Pancreas (tissue), 10 donors: ENCODE measurements around the gene AKAP8. TPM values are rescaled to one million over a fixed set of nuclear protein-coding genes. Genes with fewer than 3 reads are reported as not detected.

Source experiments
- ATAC-seq, 4 donors: fragments of 200-7000 bp; cut with Tn5 transposase; one replicate each; pipeline versions ENCODE4 v1.8.0 to v1.9.1; 2020; ENCODE audit warnings: mild to moderate bottlenecking in 4 of 4, moderate library complexity in 4 of 4
- DNase-seq, 6 donors: peaks; one replicate each; pipeline ENCODE4 v3.0.0-alpha.2; 2020
- FAIRE-seq: peaks from 2 replicates; lab custom pipeline; 2012; peaks lifted over from hg19 to GRCh38; lab: Jason Lieb, UNC
- H3K27ac ChIP-seq, 4 donors: fragments of 200-600 bp; sonication (generic); 1 replicate in 3 of 4; 2 replicates in 1 of 4; pipeline versions ENCODE4 v1.5.0 to v1.8.0; 2020
- H3K27me3 ChIP-seq, 4 donors: fragments of 200-600 bp; one replicate each; pipeline ENCODE4 v1.8.0; 2021
- H3K36me3 ChIP-seq, 3 donors: fragments of 200-600 bp; sonication (generic) in 1 of 3; one replicate each; pipeline versions ENCODE4 v1.5.0 to v1.8.0; 2020 to 2021
- H3K4me1 ChIP-seq, 3 donors: fragments of 200-600 bp; one replicate each; pipeline ENCODE4 v1.8.0; 2021
- H3K4me3 ChIP-seq, 4 donors: fragments of 200-600 bp; sonication (generic) in 2 of 4; one replicate each; pipeline versions ENCODE4 v1.5.0 to v1.8.0; 2020 to 2021
- H3K9me3 ChIP-seq, 4 donors: fragments of 200-600 bp; one replicate each; pipeline ENCODE4 v1.8.0; 2021
- WGBS, 2 donors: extraction: QIAGEN DNeasy Blood & Tissue Kit; methylation state at CpG; one replicate each; pipeline ENCODE4 v1.1.7; 2013; 5-methylcytosine and 5-hydroxymethylcytosine counted together
- intact Hi-C, 3 donors: fragments of 100-400 bp; cut with DNase I; formaldehyde crosslinking; loops; one replicate each; pipeline versions ENCODE4 v1.11.1 to v1.14.2; 2022
- polyA plus RNA-seq, 2 donors: library from polyadenylated mRNA; stranded (reverse); fragments of 200-250 nt; gene quantifications; one replicate each; pipeline ENCODE4 v1.2.3, GENCODE V29; 2013
- total RNA-seq, 6 donors: library from RNA; stranded (reverse); fragmentation: NEBNext Ultra II Directional in 4 of 6; extraction: Animal tissue kit (Norgen Biotek cat#: 25700) in 4 of 6; gene quantifications; one replicate each; pipeline versions ENCODE4 v1.2.1 to v1.2.4, GENCODE V29; 2021 to 2023
- TF ChIP-seq, protein P1 (sequence below), 4 donors: fragments of 200-600 bp; sonication (generic) in 3 of 4; IDR thresholded peaks; one replicate each; pipeline versions ENCODE4 v1.5.0 to v1.8.0; 2021; ENCODE audit warnings: antibody characterized with exemption in 4 of 4
- donor health status: healthy with polysubstance abuse.
- donor health status: DM: no; HTN: no; CAD: no; lungs with moderate emphysema.
- donor health status: DM: no; HTN: no; CAD: no.
- donor health status: control.
- donor health status: control.
- donor health status: Bipolar disorder and iron deficiency.
- donor health status: DM: yes; HTN: yes; CAD: no.
- donor health status: DM: no; HTN: no; CAD: no.
- donor health status: DM: no; HTN: no; CAD: no.
- donor health status: DM: yes; HTN: yes; CAD: no.

Gene AKAP8
- total and polyA plus RNA-seq, 8 donors: 14.7 to 25.9 (median 17.6) TPM

DNA sequence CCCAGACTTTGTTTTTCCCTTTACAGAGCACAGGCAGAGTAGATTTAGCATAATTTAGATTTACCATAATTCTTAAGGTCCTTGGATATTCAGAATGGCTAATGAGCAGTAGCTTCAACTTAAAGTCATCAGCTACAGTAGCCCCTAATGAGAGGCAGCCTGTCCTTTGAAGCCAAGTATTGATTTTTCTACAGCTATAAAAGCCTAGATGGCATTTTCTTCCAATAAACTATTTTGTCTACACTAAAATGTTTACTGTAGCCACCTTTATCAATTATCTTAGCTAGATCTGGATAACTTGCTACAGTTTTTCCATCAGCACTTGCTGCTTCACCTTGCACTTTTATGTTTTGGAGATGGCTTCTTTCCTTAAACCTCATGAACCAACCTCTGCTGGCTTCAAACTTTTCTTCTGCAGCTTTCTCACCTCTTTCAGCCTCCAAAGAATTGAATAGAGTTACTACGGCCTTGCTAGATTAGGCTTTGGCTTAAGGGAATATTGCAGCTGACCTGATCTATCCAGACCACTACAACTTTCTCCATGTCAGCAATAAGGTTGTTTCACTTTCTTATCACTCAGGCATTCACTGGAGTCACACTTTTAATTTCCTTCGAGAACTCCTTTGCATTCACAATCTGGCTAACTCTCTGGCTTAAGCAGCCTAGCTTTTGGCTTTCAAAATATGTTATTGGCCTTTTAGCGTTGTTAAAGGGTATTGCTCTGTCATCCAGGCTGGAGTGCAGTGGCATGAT is 73.8 kb downstream of the AKAP8 start:
- ATAC-seq (no peak), FAIRE-seq (no peak), DNase-seq (no peak)
- intact Hi-C loops: no loop called here
- 37 to 39% methylated on average over 3 of the region's 3 CpGs for WGBS, 2 donors
- Histone ChIP-seq H3K4me3 (no peak overlapping the region), H3K9me3 (no peaks in the 10 kb centered on the region), H3K27ac (no peak overlapping the region), H3K4me1 (peaks cover 14 to 51% (median 15%) of the 10 kb centered on the region in 3 donors), H3K36me3 (no peaks in the 10 kb centered on the region), H3K27me3 (no peaks in the 10 kb centered on the region)
- TF ChIP-seq, protein P1, sequence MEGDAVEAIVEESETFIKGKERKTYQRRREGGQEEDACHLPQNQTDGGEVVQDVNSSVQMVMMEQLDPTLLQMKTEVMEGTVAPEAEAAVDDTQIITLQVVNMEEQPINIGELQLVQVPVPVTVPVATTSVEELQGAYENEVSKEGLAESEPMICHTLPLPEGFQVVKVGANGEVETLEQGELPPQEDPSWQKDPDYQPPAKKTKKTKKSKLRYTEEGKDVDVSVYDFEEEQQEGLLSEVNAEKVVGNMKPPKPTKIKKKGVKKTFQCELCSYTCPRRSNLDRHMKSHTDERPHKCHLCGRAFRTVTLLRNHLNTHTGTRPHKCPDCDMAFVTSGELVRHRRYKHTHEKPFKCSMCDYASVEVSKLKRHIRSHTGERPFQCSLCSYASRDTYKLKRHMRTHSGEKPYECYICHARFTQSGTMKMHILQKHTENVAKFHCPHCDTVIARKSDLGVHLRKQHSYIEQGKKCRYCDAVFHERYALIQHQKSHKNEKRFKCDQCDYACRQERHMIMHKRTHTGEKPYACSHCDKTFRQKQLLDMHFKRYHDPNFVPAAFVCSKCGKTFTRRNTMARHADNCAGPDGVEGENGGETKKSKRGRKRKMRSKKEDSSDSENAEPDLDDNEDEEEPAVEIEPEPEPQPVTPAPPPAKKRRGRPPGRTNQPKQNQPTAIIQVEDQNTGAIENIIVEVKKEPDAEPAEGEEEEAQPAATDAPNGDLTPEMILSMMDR (IDR thresholded peaks at IDR 0.05): no peak

DNA sequence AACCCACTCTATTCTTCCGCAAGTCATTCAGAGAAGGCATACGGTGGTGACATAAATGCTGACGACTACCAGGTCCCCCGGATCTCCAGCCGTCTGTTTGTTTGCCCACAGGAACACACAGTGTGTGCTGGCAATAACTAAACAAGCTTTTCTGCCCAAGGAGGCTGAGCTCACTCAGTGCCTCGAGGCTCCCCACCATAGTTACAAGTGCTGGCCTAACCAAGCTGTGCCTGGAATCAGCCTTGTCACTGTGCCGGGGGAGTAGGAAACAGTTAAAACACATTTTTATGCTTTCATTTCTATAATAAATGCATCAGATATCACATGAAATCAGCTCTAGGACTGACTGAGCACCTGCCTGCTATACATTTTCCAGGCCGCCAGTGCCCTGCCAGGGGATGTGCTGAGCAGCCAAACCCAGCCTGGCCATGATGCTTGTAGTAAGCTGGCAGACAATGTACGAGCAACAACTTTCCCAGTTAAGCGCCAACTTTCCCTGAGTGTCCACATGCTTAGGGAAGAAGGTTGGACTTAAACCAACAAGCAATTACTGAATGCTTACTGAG is 75.4 kb downstream of the AKAP8 start:
- Histone ChIP-seq H3K27ac (no peak overlapping the region), H3K27me3 (no peaks in the 10 kb centered on the region), H3K36me3 (no peaks in the 10 kb centered on the region), H3K4me3 (no peak overlapping the region), H3K9me3 (no peaks in the 10 kb centered on the region), H3K4me1 (peaks cover 14 to 51% (median 15%) of the 10 kb centered on the region in 3 donors)
- intact Hi-C loops: no loop called here
- TF ChIP-seq, protein P1 (IDR thresholded peaks at IDR 0.05): no peak
- 45 to 50% methylated on average over 10 of the region's 10 CpGs for WGBS, 2 donors
- ATAC-seq: peak in 2 of 4 donors; percentile 6 to 19
- DNase-seq: no peak
- no peak for FAIRE-seq

Other genes with a start within 250 kb of the AKAP8 start
- gene NOTCH3, start 178.8 kb downstream of the AKAP8 start, total RNA-seq: 10 to 100 TPM in 5 of 6 donors, 1 to 10 TPM in 1; 8.4 to 29.4 (median 13.4) TPM
- 1 to 10 TPM; 7.3 to 8.0 TPM for gene NOTCH3, start 178.8 kb downstream of the AKAP8 start, polyA plus RNA-seq
- under 1 TPM in 4 of 6 donors, not detected in 2; 0.09 to 0.59 (median 0.17) TPM for gene EPHX3, start 147.3 kb downstream of the AKAP8 start, total RNA-seq
- under 1 TPM in 1 of 2 donors, not detected in 1; 0.16 TPM for gene EPHX3, start 147.3 kb downstream of the AKAP8 start, polyA plus RNA-seq
- 10 to 100 TPM; 36.2 to 53.3 (median 39.9) TPM for gene BRD4, start 47.2 kb downstream of the AKAP8 start, total RNA-seq
- 10 to 100 TPM; 16.9 to 41.2 TPM for gene BRD4, start 47.2 kb downstream of the AKAP8 start, polyA plus RNA-seq
- gene AKAP8L, start 39.2 kb upstream of the AKAP8 start, total RNA-seq: 10 to 100 TPM; 32.7 to 74.8 (median 47.7) TPM
- 100 to 1,000 TPM; 167 to 239 TPM for gene AKAP8L, start 39.2 kb upstream of the AKAP8 start, polyA plus RNA-seq
- gene WIZ, start 70.2 kb upstream of the AKAP8 start, total RNA-seq: 10 to 100 TPM; 11.0 to 20.7 (median 15.7) TPM
- gene WIZ, start 70.2 kb upstream of the AKAP8 start, polyA plus RNA-seq: 10 to 100 TPM; 15.5 to 23.2 TPM
- 1 to 10 TPM in 3 of 6 donors, under 1 TPM in 3; 0.83 to 4.1 (median 1.3) TPM for gene RASAL3, start 84.8 kb upstream of the AKAP8 start, total RNA-seq
- gene RASAL3, start 84.8 kb upstream of the AKAP8 start, polyA plus RNA-seq: 1 to 10 TPM; 1.8 to 7.5 TPM
- gene PGLYRP2, start 99.7 kb upstream of the AKAP8 start, total RNA-seq: under 1 TPM in 1 of 6 donors, not detected in 5; 0.16 TPM
- gene PGLYRP2, start 99.7 kb upstream of the AKAP8 start, polyA plus RNA-seq: not detected
- under 1 TPM in 1 of 6 donors, not detected in 5; 0.06 TPM for gene CYP4F22, start 128.7 kb upstream of the AKAP8 start, total RNA-seq
- not detected for gene CYP4F22, start 128.7 kb upstream of the AKAP8 start, polyA plus RNA-seq
- not detected for gene CYP4F8, start 235.4 kb upstream of the AKAP8 start, total RNA-seq
- gene CYP4F8, start 235.4 kb upstream of the AKAP8 start, polyA plus RNA-seq: not detected